NCI-H524 treated with DMSO at 0.1 percent for 48 hours (cell line): ENCODE results near the gene NACC2.

Source experiments
- DNase-seq: peaks from one replicate; lab custom pipeline; 2025; lab: John Stamatoyannopoulos, UW

Gene NACC2

GRCh38 chr9:135992486-135993408 lies 102.3 kb downstream of the NACC2 start:
- no peak for DNase-seq

- no peak for DNase-seq
Observed at GRCh38 chr9:135991771-135992170, 103.3 kb downstream of the NACC2 start.

- DNase-seq = no peak
Observed at GRCh38 chr9:135990468-135991429, 104.3 kb downstream of the NACC2 start.

GRCh38 chr9:135989722-135990467 lies 105.2 kb downstream of the NACC2 start:
- no peak for DNase-seq

- no peak for DNase-seq
Observed at GRCh38 chr9:135989157-135989556, 105.9 kb downstream of the NACC2 start.

GRCh38 chr9:135988493-135988892 lies 106.6 kb downstream of the NACC2 start:
- DNase-seq = no peak

GRCh38 chr9:135987838-135988404 lies 107.2 kb downstream of the NACC2 start:
- DNase-seq = no peak

- no peak for DNase-seq
Observed at GRCh38 chr9:135986605-135987004, 108.5 kb downstream of the NACC2 start.

GRCh38 chr9:135985889-135986288 lies 109.2 kb downstream of the NACC2 start:
- no peak for DNase-seq

GRCh38 chr9:135985459-135985774 lies 109.7 kb downstream of the NACC2 start:
- no peak for DNase-seq

- no peak for DNase-seq
Observed at GRCh38 chr9:135984072-135984710, 110.9 kb downstream of the NACC2 start.

- DNase-seq = no peak
Observed at GRCh38 chr9:135983208-135984071, 111.6 kb downstream of the NACC2 start.

GRCh38 chr9:135982499-135983207 lies 112.4 kb downstream of the NACC2 start:
- no peak for DNase-seq

- no peak for DNase-seq
Observed at GRCh38 chr9:135980926-135981630, 114.0 kb downstream of the NACC2 start.

GRCh38 chr9:135979547-135980166 lies 115.4 kb downstream of the NACC2 start:
- DNase-seq = no peak

- DNase-seq = no peak
Observed at GRCh38 chr9:135978642-135979546, 116.2 kb downstream of the NACC2 start.

GRCh38 chr9:135976944-135977343 lies 118.1 kb downstream of the NACC2 start:
- DNase-seq = no peak
